Stimulated activated CD8-positive, alpha-beta memory T cell treated with anti-CD3 and anti-CD28 coated beads, Interleukin-4, amount 100 ng/mL, for 4 hours (primary cell): ENCODE measurements around the gene RELN.

ENCODE experiments used
- DNase-seq, 2 donors: peaks; one replicate each; pipeline ENCODE4 v3.0.0-alpha.2; 2020; ENCODE audit warnings: low read depth in 2 of 2, low spot score in 1 of 2

The RELN gene

GRCh38 chr7:103651593-103652377 is 337.7 kb downstream of the RELN start:
- no peak for DNase-seq

GRCh38 chr7:103649052-103649451 is 340.4 kb downstream of the RELN start:
- no peak for DNase-seq

- no peak for DNase-seq
Measured at GRCh38 chr7:103648135-103648534, 341.3 kb downstream of the RELN start.

- DNase-seq: no peak
Measured at GRCh38 chr7:103644319-103644718, 345.1 kb downstream of the RELN start.

GRCh38 chr7:103640031-103640779 is 349.3 kb downstream of the RELN start:
- no peak for DNase-seq

- no peak for DNase-seq
Measured at GRCh38 chr7:103637726-103638125, 351.7 kb downstream of the RELN start.

GRCh38 chr7:103637094-103637493 is 352.4 kb downstream of the RELN start:
- DNase-seq: no peak

GRCh38 chr7:103636153-103636552 is 353.3 kb downstream of the RELN start:
- DNase-seq: no peak

GRCh38 chr7:103632972-103633371 is 356.5 kb downstream of the RELN start:
- no peak for DNase-seq

- no peak for DNase-seq
Measured at GRCh38 chr7:103632005-103632639, 357.3 kb downstream of the RELN start.

- no peak for DNase-seq
Measured at GRCh38 chr7:103630318-103630717, 359.1 kb downstream of the RELN start.

- DNase-seq: no peak
Measured at GRCh38 chr7:103628742-103629141, 360.7 kb downstream of the RELN start.

GRCh38 chr7:103626776-103627175 is 362.7 kb downstream of the RELN start:
- DNase-seq: no peak

GRCh38 chr7:103622274-103622673 is 367.2 kb downstream of the RELN start:
- DNase-seq: no peak

GRCh38 chr7:103613655-103614642 is 375.5 kb downstream of the RELN start:
- DNase-seq: no peak

- DNase-seq: no peak
Measured at GRCh38 chr7:103609778-103610177, 379.7 kb downstream of the RELN start.

- no peak for DNase-seq
Measured at GRCh38 chr7:103605640-103606039, 383.8 kb downstream of the RELN start.

GRCh38 chr7:103598326-103598905 is 391.0 kb downstream of the RELN start:
- no peak for DNase-seq

- no peak for DNase-seq
Measured at GRCh38 chr7:103597606-103598005, 391.9 kb downstream of the RELN start.

- no peak for DNase-seq
Measured at GRCh38 chr7:103594186-103594585, 395.3 kb downstream of the RELN start.
